ENCODE data around the gene LCE1C. TPM values are rescaled to one million over a fixed set of nuclear protein-coding genes. Genes with fewer than 3 reads are reported as not detected.

The LCE1C gene
- total RNA-seq, 1 experiment from 2014 or later, result not detected

DNA sequence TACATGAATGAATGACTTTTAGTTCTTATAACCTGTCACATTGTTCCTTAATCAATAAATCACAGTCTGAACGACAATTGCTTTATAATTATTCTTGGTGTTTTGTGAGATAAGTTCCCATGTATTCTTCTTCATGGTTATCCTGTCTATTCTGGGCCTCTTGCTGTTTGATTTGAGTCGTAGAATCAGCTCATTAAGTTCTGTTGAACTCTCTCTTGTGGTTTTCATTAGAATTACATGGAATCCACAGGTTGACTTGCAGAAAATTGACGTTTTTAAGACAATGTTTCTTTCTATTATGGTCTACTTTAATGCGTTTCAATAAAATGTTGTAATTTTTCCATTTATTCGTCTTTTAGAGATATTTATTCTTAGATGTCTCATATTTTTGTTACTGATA lies 16.8 kb upstream of the LCE1C start:
- ChIA-PET CTCF (no interaction called here), POLR2A (no interaction called here)
- intact Hi-C loops (cut with micrococcal nuclease; ENCODE audit: unreplicated experiment), result no loop called here
- Histone ChIP-seq H3K4me3 (ENCODE audit: low read depth in 2 of 2, low read length in 2 of 2) (no peak overlapping the region), H3K36me3 (ENCODE audit: control insufficient read depth, insufficient read depth, low read length) (no peaks in the 10 kb centered on the region), H3K27me3 (ENCODE audit: control insufficient read depth, insufficient read depth, low read length) (peaks cover 7% of the 10 kb centered on the region), H3K27ac (ENCODE audit: low read length) (no peak overlapping the region), H3K4me1 (ENCODE audit: control insufficient read depth, insufficient read depth, low read length) (no peaks in the 10 kb centered on the region), H3K9me3 (ENCODE audit: control insufficient read depth, insufficient read depth, low read depth, low read length) (no peaks in the 10 kb centered on the region)
- in situ Hi-C loops (cut with HindIII; ENCODE audit: low pct_unique_long_range_greater_than_20kb, low sequenced_read_pairs), result no loop called here
- ATAC-seq (no peak), DNase-seq (ENCODE audit: low read depth, low spot score) (no peak)
- BruUV-seq (replicated peaks), result no TSS peak
- no peak for TF ChIP-seq POLR2AphosphoS5 (IDR thresholded peaks at IDR 0.05; ENCODE audit: low read depth, low read length)
- TF ChIP-seq, protein P1, sequence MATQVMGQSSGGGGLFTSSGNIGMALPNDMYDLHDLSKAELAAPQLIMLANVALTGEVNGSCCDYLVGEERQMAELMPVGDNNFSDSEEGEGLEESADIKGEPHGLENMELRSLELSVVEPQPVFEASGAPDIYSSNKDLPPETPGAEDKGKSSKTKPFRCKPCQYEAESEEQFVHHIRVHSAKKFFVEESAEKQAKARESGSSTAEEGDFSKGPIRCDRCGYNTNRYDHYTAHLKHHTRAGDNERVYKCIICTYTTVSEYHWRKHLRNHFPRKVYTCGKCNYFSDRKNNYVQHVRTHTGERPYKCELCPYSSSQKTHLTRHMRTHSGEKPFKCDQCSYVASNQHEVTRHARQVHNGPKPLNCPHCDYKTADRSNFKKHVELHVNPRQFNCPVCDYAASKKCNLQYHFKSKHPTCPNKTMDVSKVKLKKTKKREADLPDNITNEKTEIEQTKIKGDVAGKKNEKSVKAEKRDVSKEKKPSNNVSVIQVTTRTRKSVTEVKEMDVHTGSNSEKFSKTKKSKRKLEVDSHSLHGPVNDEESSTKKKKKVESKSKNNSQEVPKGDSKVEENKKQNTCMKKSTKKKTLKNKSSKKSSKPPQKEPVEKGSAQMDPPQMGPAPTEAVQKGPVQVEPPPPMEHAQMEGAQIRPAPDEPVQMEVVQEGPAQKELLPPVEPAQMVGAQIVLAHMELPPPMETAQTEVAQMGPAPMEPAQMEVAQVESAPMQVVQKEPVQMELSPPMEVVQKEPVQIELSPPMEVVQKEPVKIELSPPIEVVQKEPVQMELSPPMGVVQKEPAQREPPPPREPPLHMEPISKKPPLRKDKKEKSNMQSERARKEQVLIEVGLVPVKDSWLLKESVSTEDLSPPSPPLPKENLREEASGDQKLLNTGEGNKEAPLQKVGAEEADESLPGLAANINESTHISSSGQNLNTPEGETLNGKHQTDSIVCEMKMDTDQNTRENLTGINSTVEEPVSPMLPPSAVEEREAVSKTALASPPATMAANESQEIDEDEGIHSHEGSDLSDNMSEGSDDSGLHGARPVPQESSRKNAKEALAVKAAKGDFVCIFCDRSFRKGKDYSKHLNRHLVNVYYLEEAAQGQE (IDR thresholded peaks at IDR 0.05; ENCODE audit: insufficient read depth in 1 of 2, low read depth in 2 of 2, low read length in 1 of 2), result no peak
- TF ChIP-seq SIN3A (IDR thresholded peaks at IDR 0.05; ENCODE audit: borderline replicate concordance, insufficient read depth, low read depth, low read length), result no peak
- no peak for TF ChIP-seq TCF7L2 (IDR thresholded peaks at IDR 0.05; ENCODE audit: low read depth, low read length)
- TF ChIP-seq, protein P2, sequence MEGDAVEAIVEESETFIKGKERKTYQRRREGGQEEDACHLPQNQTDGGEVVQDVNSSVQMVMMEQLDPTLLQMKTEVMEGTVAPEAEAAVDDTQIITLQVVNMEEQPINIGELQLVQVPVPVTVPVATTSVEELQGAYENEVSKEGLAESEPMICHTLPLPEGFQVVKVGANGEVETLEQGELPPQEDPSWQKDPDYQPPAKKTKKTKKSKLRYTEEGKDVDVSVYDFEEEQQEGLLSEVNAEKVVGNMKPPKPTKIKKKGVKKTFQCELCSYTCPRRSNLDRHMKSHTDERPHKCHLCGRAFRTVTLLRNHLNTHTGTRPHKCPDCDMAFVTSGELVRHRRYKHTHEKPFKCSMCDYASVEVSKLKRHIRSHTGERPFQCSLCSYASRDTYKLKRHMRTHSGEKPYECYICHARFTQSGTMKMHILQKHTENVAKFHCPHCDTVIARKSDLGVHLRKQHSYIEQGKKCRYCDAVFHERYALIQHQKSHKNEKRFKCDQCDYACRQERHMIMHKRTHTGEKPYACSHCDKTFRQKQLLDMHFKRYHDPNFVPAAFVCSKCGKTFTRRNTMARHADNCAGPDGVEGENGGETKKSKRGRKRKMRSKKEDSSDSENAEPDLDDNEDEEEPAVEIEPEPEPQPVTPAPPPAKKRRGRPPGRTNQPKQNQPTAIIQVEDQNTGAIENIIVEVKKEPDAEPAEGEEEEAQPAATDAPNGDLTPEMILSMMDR (IDR thresholded peaks at IDR 0.05), result no peak

DNA sequence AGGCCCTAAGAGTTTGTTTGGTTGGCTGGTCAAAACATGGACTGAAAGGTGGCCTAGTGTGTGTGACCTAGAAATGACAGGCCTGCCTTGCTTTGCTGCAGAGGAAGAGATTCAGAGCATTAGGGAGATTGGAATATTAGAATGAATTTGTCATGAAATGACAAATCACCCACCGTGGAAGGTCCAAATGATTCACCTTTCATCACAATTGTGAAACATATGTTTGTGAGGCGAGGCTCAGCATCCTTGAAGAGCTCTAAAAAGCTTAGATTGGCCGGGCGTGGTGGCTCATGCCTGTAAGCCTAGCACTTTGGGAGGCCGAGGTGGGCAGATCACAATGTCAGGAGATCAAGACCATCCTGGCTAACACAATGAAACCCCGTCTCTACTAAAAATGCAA lies 10.9 kb upstream of the LCE1C start:
- Histone ChIP-seq H3K4me3 (ENCODE audit: low read depth in 2 of 2, low read length in 2 of 2) (no peak overlapping the region), H3K27ac (ENCODE audit: low read length) (no peak overlapping the region), H3K9me3 (ENCODE audit: control insufficient read depth, insufficient read depth, low read depth, low read length) (no peaks in the 10 kb centered on the region), H3K36me3 (ENCODE audit: control insufficient read depth, insufficient read depth, low read length) (no peaks in the 10 kb centered on the region), H3K27me3 (ENCODE audit: control insufficient read depth, insufficient read depth, low read length) (no peaks in the 10 kb centered on the region; the same call in 1 of the 2 replicates), H3K4me1 (ENCODE audit: control insufficient read depth, insufficient read depth, low read length) (no peaks in the 10 kb centered on the region)
- intact Hi-C loops (cut with micrococcal nuclease; ENCODE audit: unreplicated experiment) (no loop called here), in situ Hi-C loops (cut with HindIII; ENCODE audit: low pct_unique_long_range_greater_than_20kb, low sequenced_read_pairs) (no loop called here)
- CTCF ChIA-PET, result no interaction called here
- no TSS peak for BruUV-seq (replicated peaks)
- no peak for DNase-seq (ENCODE audit: low read depth, low spot score)
- TF ChIP-seq, protein P2 (IDR thresholded peaks at IDR 0.05), result no peak
- TF ChIP-seq SIN3A (IDR thresholded peaks at IDR 0.05; ENCODE audit: borderline replicate concordance, insufficient read depth, low read depth, low read length) (no peak), TCF7L2 (IDR thresholded peaks at IDR 0.05; ENCODE audit: low read depth, low read length) (no peak), POLR2AphosphoS5 (IDR thresholded peaks at IDR 0.05; ENCODE audit: low read depth, low read length) (no peak)
- TF ChIP-seq, protein P1 (IDR thresholded peaks at IDR 0.05; ENCODE audit: insufficient read depth in 1 of 2, low read depth in 2 of 2, low read length in 1 of 2), result no peak
- ATAC-seq, result no peak
- POLR2A ChIA-PET, result no interaction called here

Measured in Panc1 (cell line).